Neuronal stem cell (in vitro differentiated cells): ENCODE results near the gene SLC22A23.

Experiments used
- DNase-seq: peaks from one replicate; pipeline ENCODE4 v3.0.0-alpha.2; 2013; ENCODE audit warnings: low spot score
- H2AFZ ChIP-seq: one replicate; pipeline ENCODE4 v1.6.1; 2013; ENCODE audit warnings: mild to moderate bottlenecking, low read length, inconsistent platforms
- H2AK5ac ChIP-seq: 2 replicates; pipeline ENCODE4 v1.6.1; 2013; ENCODE audit warnings: low read depth, mild to moderate bottlenecking, inconsistent platforms, low read length, moderate library complexity, mixed read lengths
- H2BK120ac ChIP-seq: 2 replicates; pipeline ENCODE4 v1.6.1; 2013; ENCODE audit warnings: low read depth, mild to moderate bottlenecking, inconsistent platforms, low read length, moderate library complexity, mixed read lengths
- H2BK12ac ChIP-seq: one replicate; pipeline ENCODE4 v1.6.1; 2013; ENCODE audit warnings: low read length, inconsistent platforms
- H2BK15ac ChIP-seq: 2 replicates; pipeline ENCODE4 v1.6.1; 2013; ENCODE audit warnings: mild to moderate bottlenecking, low read length, inconsistent platforms, mixed read lengths
- H2BK5ac ChIP-seq: one replicate; pipeline ENCODE4 v1.6.1; 2013; ENCODE audit warnings: inconsistent platforms, mild to moderate bottlenecking, low read length, moderate library complexity
- H3K14ac ChIP-seq: one replicate; pipeline ENCODE4 v1.6.1; 2013; ENCODE audit warnings: low read length, inconsistent platforms
- H3K18ac ChIP-seq: 2 replicates; pipeline ENCODE4 v1.6.1; 2013; ENCODE audit warnings: low read length, inconsistent platforms
- H3K23ac ChIP-seq: 2 replicates; pipeline ENCODE4 v1.6.1; 2013; ENCODE audit warnings: low read depth, mild to moderate bottlenecking, mixed read lengths, low read length, inconsistent platforms; ENCODE audit not compliant: poor library complexity
- H3K27ac ChIP-seq: replicated peaks from 3 replicates; pipeline ENCODE4 v1.5.1; 2013; ENCODE audit warnings: low read length, inconsistent platforms
- H3K27me3 ChIP-seq, 3 experiments: 2 replicates each; pipeline ENCODE4 v1.6.1; 2013; ENCODE audit warnings: low read length in 3 of 3, mild to moderate bottlenecking in 2 of 3, inconsistent platforms in 1 of 3, low read depth in 1 of 3, mixed read lengths in 1 of 3, moderate library complexity in 1 of 3; ENCODE audit not compliant: control insufficient read depth in 3 of 3, insufficient read depth in 3 of 3
- H3K36me3 ChIP-seq, 2 donors: replicated peaks in 1 of 2; 2 replicates each; pipeline ENCODE4 v1.6.1; 2013; ENCODE audit warnings: low read length in 2 of 2; ENCODE audit not compliant: control insufficient read depth in 2 of 2, insufficient read depth in 2 of 2
- H3K4ac ChIP-seq: 2 replicates; pipeline ENCODE4 v1.6.1; 2013; ENCODE audit warnings: inconsistent platforms, mild to moderate bottlenecking, low read length, moderate library complexity
- H3K4me1 ChIP-seq, 2 donors: 1 replicate in 1 of 2; 2 replicates in 1 of 2; pipeline ENCODE4 v1.6.1; 2013; ENCODE audit warnings: low read length in 2 of 2, low read depth in 1 of 2; ENCODE audit not compliant: control insufficient read depth in 2 of 2, insufficient read depth in 1 of 2
- H3K4me2 ChIP-seq: one replicate; pipeline ENCODE4 v1.6.1; 2013; ENCODE audit warnings: mild to moderate bottlenecking, low read length, inconsistent platforms; ENCODE audit not compliant: insufficient read depth, poor library complexity, severe bottlenecking
- H3K4me3 ChIP-seq, 2 donors: 2 replicates each; pipeline ENCODE4 v1.5.1; 2013; ENCODE audit warnings: low read length in 2 of 2, mild to moderate bottlenecking in 2 of 2, inconsistent platforms in 1 of 2, moderate library complexity in 1 of 2
- H3K79me1 ChIP-seq: one replicate; pipeline ENCODE4 v1.6.1; 2013; ENCODE audit warnings: low read depth, mild to moderate bottlenecking, inconsistent platforms, low read length, moderate library complexity
- H3K9ac ChIP-seq: one replicate; pipeline ENCODE4 v1.6.1; 2013; ENCODE audit warnings: mild to moderate bottlenecking, low read depth, low read length, inconsistent platforms; ENCODE audit not compliant: poor library complexity
- H3K9me3 ChIP-seq, 2 donors: replicated peaks in 1 of 2; 2 replicates each; pipeline versions ENCODE3 to v1.6.1; 2013; ENCODE audit warnings: low read length in 2 of 2, mild to moderate bottlenecking in 2 of 2, inconsistent platforms in 1 of 2, low read depth in 1 of 2, mixed read lengths in 1 of 2, moderate library complexity in 1 of 2; ENCODE audit not compliant: control insufficient read depth in 2 of 2, insufficient read depth in 1 of 2
- H4K8ac ChIP-seq: one replicate; pipeline ENCODE4 v1.6.1; 2013; ENCODE audit warnings: low read depth, mild to moderate bottlenecking, inconsistent platforms, low read length, moderate library complexity
- H4K91ac ChIP-seq: one replicate; pipeline ENCODE4 v1.6.1; 2013; ENCODE audit warnings: low read length, low read depth, mild to moderate bottlenecking, inconsistent platforms; ENCODE audit not compliant: poor library complexity
- WGBS, 2 donors: extraction: QIAGEN DNeasy Blood & Tissue Kit; methylation state at CpG; one replicate each; pipeline ENCODE4 v1.1.7; 2013; ENCODE audit warnings: missing lambda C conversion rate in 2 of 2, mixed read lengths in 1 of 2; ENCODE audit not compliant: insufficient read length in 2 of 2, insufficient replicate concordance in 1 of 2; ENCODE audit errors: extremely low coverage in 2 of 2; 5-methylcytosine and 5-hydroxymethylcytosine counted together

Gene SLC22A23

DNA sequence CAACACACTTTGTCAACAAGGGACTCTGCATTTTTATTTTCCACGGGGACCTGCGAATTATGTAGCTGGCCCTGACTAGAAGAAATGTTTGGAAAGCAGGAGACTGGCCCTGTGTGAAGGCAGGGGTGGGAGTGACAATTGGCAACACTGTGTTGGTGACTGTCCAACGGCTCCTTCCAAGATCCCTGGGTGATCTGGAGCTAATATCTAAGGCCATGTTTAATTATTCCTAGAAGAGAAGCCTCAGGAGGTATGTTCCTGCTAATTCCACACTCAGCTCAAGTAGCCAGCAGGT lies 13.7 kb downstream of the SLC22A23 start:
- H2BK120ac ChIP-seq: no peak overlapping the region
- no peak overlapping the region for H3K23ac ChIP-seq
- peaks cover 0 to 2% of the 10 kb centered on the region in 2 donors for H3K9me3 ChIP-seq
- no peak overlapping the region for H3K4me2 ChIP-seq
- no peak overlapping the region for H4K91ac ChIP-seq
- H3K9ac ChIP-seq: no peak overlapping the region
- no peak overlapping the region for H2AFZ ChIP-seq
- no peak overlapping the region for H2AK5ac ChIP-seq
- no peak overlapping the region for H2BK5ac ChIP-seq
- no peak overlapping the region for H2BK15ac ChIP-seq
- H3K36me3 ChIP-seq: peaks cover 0 to 2% of the 10 kb centered on the region in 2 donors
- H3K79me1 ChIP-seq: no peaks in the 10 kb centered on the region
- H3K4ac ChIP-seq: no peak overlapping the region
- H3K27me3 ChIP-seq: peaks cover 0 to 2% (median 0%) of the 10 kb centered on the region in 3 experiments
- H3K4me3 ChIP-seq: no peak overlapping the region
- no peak for DNase-seq
- H3K4me1 ChIP-seq: peaks cover 18 to 20% of the 10 kb centered on the region in 2 donors
- WGBS, 2 donors: no CpG with 5 or more reads among the region's 3 CpGs
- H2BK12ac ChIP-seq: no peak overlapping the region
- no peak overlapping the region for H4K8ac ChIP-seq
- no peak overlapping the region for H3K27ac ChIP-seq
- no peak overlapping the region for H3K18ac ChIP-seq
- no peak overlapping the region for H3K14ac ChIP-seq

DNA sequence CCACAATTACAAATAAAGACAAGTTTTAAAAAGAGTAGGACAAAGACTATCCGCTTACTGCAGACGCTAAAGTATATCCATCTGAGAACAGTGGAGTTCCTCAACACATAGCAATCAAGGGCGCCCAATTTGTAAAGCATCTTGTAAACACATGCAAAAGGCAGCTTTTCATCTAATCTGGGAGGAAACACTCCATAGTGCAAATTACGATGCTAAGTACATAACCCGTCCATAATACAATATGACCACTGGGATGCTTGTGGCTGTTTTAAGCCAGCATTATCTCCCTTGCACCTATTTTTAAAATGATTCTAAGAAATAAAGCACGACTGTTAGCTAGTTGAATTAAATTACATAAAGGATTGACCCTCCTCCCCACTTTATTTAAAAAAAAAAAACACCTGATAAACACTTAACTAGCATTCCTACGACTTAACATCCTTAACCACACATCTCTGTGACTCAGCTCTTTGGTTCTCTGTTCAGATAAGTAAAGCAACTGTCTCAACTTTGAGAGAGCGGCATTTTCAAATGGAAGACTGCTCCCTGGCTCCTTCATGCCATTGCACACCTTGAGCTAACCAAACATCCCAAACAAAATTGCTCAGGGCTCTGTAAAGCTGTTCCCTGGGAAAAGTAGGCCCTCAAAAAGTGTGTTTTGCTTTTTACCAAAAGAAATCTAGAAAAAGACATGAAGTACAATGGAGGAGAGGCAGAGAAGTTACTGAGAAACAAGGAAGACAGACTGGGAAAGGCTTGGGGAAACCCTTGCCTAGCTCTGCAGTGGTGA lies 14.2 kb downstream of the SLC22A23 start:
- Histone ChIP-seq H3K18ac (no peak overlapping the region), H3K27ac (no peak overlapping the region), H3K4me1 (peaks cover 18 to 23% of the 10 kb centered on the region in 2 donors), H3K23ac (no peak overlapping the region), H4K8ac (no peak overlapping the region), H2BK5ac (no peak overlapping the region), H3K36me3 (peaks cover 0 to 2% of the 10 kb centered on the region in 2 donors), H2AK5ac (no peak overlapping the region), H4K91ac (no peak overlapping the region), H3K14ac (no peak overlapping the region), H2BK120ac (no peak overlapping the region), H3K79me1 (no peaks in the 10 kb centered on the region), H2BK15ac (no peak overlapping the region), H3K9me3 (peaks cover 4 to 5% of the 10 kb centered on the region in 2 donors), H3K9ac (no peak overlapping the region), H3K27me3 (peaks cover 0 to 2% (median 0%) of the 10 kb centered on the region in 3 experiments), H2AFZ (no peak overlapping the region), H2BK12ac (no peak overlapping the region), H3K4me2 (no peak overlapping the region), H3K4me3 (no peak overlapping the region), H3K4ac (no peak overlapping the region)
- DNase-seq: no peak
- 100% methylated on average over 1 of the region's 8 CpGs; no CpG with 5 or more reads in 1 of the 2 donors for WGBS, 2 donors

DNA sequence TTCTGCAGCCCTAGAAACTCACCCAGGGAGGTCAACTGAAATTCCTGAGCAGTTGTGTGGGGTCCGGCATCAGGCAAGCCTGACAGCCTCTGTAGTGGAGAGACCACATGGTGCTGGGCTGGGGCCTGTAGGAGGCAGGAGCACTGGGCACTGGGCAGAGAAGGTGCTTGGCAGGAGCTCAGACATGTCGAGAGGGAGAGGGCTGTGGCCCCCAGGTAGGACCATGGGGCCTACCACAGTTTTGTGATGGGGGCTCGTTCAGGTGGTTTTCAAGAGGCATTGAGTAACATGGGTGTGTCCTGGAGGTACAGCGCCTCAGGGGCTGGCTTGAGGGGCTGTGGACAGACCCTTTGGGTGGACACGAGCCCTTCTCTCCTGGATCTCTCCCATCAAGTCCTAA lies 15.9 kb downstream of the SLC22A23 start:
- peaks cover 0 to 2% (median 0%) of the 10 kb centered on the region in 3 experiments for H3K27me3 ChIP-seq
- H3K9me3 ChIP-seq: peaks cover 5 to 8% of the 10 kb centered on the region in 2 donors
- H3K9ac ChIP-seq: no peak overlapping the region
- H3K14ac ChIP-seq: no peak overlapping the region
- no peak overlapping the region for H3K4ac ChIP-seq
- no peak overlapping the region for H3K4me2 ChIP-seq
- H3K79me1 ChIP-seq: no peaks in the 10 kb centered on the region
- peaks cover 18 to 23% of the 10 kb centered on the region in 2 donors for H3K4me1 ChIP-seq
- no peak overlapping the region for H2BK120ac ChIP-seq
- no CpG with 5 or more reads among the region's 5 CpGs for WGBS, 2 donors
- H3K18ac ChIP-seq: peak overlapping the region; percentile 54
- no peak overlapping the region for H4K8ac ChIP-seq
- no peak overlapping the region for H2BK5ac ChIP-seq
- no peak overlapping the region for H3K23ac ChIP-seq
- H3K36me3 ChIP-seq: peaks cover 0 to 2% of the 10 kb centered on the region in 2 donors
- no peak overlapping the region for H2BK12ac ChIP-seq
- no peak overlapping the region for H2BK15ac ChIP-seq
- DNase-seq: no peak
- no peak overlapping the region for H3K27ac ChIP-seq
- H4K91ac ChIP-seq: no peak overlapping the region
- no peak overlapping the region for H3K4me3 ChIP-seq
- no peak overlapping the region for H2AK5ac ChIP-seq
- no peak overlapping the region for H2AFZ ChIP-seq

DNA sequence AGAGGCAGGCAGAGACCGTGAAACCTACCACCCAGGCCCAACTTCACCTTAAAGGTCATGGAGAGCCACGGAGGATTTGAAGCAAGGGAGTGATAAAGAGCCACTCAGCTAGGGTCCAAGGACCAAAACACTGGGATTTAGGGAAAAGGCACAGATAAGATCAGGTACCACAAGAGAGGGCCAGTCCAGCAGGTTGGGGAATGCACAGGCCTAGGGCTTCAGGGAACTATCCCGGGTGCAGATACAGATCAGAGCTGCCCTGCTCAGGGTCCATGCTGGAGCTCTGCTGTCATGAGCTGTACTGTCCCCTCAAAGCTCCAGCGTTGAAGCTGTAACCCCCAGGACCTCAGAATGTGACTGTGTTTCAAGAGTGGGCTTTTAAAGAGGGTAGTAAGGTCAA lies 16.9 kb downstream of the SLC22A23 start:
- Histone ChIP-seq H2BK12ac (no peak overlapping the region), H3K27ac (no peak overlapping the region), H3K4me3 (no peak overlapping the region), H2AFZ (no peak overlapping the region), H4K8ac (no peak overlapping the region), H3K23ac (no peak overlapping the region), H3K14ac (no peak overlapping the region), H3K18ac (peak overlapping the region; percentile 14), H3K79me1 (no peaks in the 10 kb centered on the region), H3K4me2 (no peak overlapping the region), H2AK5ac (peak overlapping the region; percentile 32), H2BK5ac (no peak overlapping the region), H3K9ac (no peak overlapping the region), H3K4ac (no peak overlapping the region), H3K36me3 (peaks cover 0 to 2% of the 10 kb centered on the region in 2 donors), H3K27me3 (no peaks in the 10 kb centered on the region), H4K91ac (no peak overlapping the region), H2BK120ac (no peak overlapping the region), H3K9me3 (peaks cover 5 to 8% of the 10 kb centered on the region in 2 donors), H2BK15ac (no peak overlapping the region), H3K4me1 (peaks cover 18 to 23% of the 10 kb centered on the region in 2 donors)
- WGBS, 2 donors: no CpG with 5 or more reads among the region's 4 CpGs
- DNase-seq: no peak
